PC-3 (cell line): ENCODE results near the gene APC. TPM values are rescaled to one million over a fixed set of nuclear protein-coding genes. Genes with fewer than 3 reads are reported as not detected.

ENCODE experiments used
- ATAC-seq: fragments of 200-7000 bp; cut with Tn5 transposase; 2 replicates; pipeline ENCODE4 v1.9.1; 2020; ENCODE audit warnings: mild to moderate bottlenecking, moderate library complexity
- BruUV-seq: library from RNA; stranded (reverse); fragments of 400-500 nt; replicated peaks from 2 replicates; lab custom pipeline; 2021; lab: Mats Ljungman, UMichigan
- CTCF ChIA-PET: fragments of 300-600 bp; sonication (Branson Sonifier 250); formaldehyde crosslinking; loops from one replicate; lab custom pipeline; 2022; ENCODE audit warnings: antibody characterized with exemption; lab: Charles Lee
- POLR2A ChIA-PET: fragments of 300-600 bp; sonication (Branson Sonifier 250); formaldehyde crosslinking; loops from one replicate; lab custom pipeline; 2022; ENCODE audit warnings: antibody characterized with exemption; ENCODE audit not compliant: unreplicated experiment; lab: Charles Lee
- DNase-seq: peaks from one replicate; pipeline ENCODE4 v3.0.0-alpha.2; 2015
- H2AFZ ChIP-seq: fragments of 300-600 bp; sonication (generic); 2 replicates; pipeline ENCODE4 v1.6.0; 2016; ENCODE audit warnings: antibody characterized with exemption, low read length
- H3F3A ChIP-seq: fragments of 300-600 bp; sonication (generic); one replicate; pipeline ENCODE4 v1.6.0; 2017; ENCODE audit warnings: antibody characterized with exemption, low read length, control low read depth, mild to moderate bottlenecking; ENCODE audit not compliant: unreplicated experiment
- H3K27ac ChIP-seq: fragments of 300-600 bp; sonication (generic); 2 replicates; pipeline ENCODE4 v1.5.1; 2016; ENCODE audit warnings: mild to moderate bottlenecking, low read length
- H3K27me3 ChIP-seq: fragments of 300-600 bp; sonication (generic); 2 replicates; pipeline ENCODE4 v1.6.1; 2016; ENCODE audit warnings: low read length, mixed read lengths
- H3K36me3 ChIP-seq: fragments of 300-600 bp; sonication (generic); 2 replicates; pipeline ENCODE4 v1.6.1; 2016; ENCODE audit warnings: low read depth, mixed run types, low read length, mixed read lengths
- H3K4me1 ChIP-seq: fragments of 300-600 bp; sonication (generic); 2 replicates; pipeline ENCODE4 v1.5.1; 2016; ENCODE audit warnings: low read length; ENCODE audit not compliant: insufficient read depth
- H3K4me2 ChIP-seq: fragments of 300-600 bp; sonication (generic); 2 replicates; pipeline ENCODE4 v1.6.0; 2016; ENCODE audit warnings: low read length
- H3K4me3 ChIP-seq: fragments of 300-600 bp; sonication (generic); 2 replicates; pipeline ENCODE4 v1.5.1; 2016; ENCODE audit warnings: mild to moderate bottlenecking, low read length, mixed read lengths
- H3K79me2 ChIP-seq: fragments of 300-600 bp; sonication (generic); 2 replicates; pipeline ENCODE4 v1.6.1; 2017; ENCODE audit warnings: low read length, mixed read lengths
- H3K9ac ChIP-seq: fragments of 300-600 bp; sonication (generic); 2 replicates; pipeline ENCODE4 v1.6.0; 2016; ENCODE audit warnings: mild to moderate bottlenecking, low read length
- H3K9me2 ChIP-seq: fragments of 300-600 bp; sonication (generic); replicated peaks from 2 replicates; pipeline ENCODE4 v1.6.1; 2016; ENCODE audit warnings: mixed run types, low read length, mixed read lengths
- H3K9me3 ChIP-seq: fragments of 300-600 bp; sonication (generic); 2 replicates; pipeline ENCODE4 v1.6.1; 2016; ENCODE audit warnings: low read length, mixed read lengths
- H4K20me1 ChIP-seq: fragments of 300-600 bp; sonication (generic); 2 replicates; pipeline ENCODE4 v1.6.1; 2016; ENCODE audit warnings: low read length, mixed read lengths
- EZH2 ChIP-seq: fragments of 300-600 bp; sonication (generic); IDR thresholded peaks from one replicate; pipeline ENCODE4 v1.6.1; 2017; ENCODE audit warnings: antibody characterized with exemption, mild to moderate bottlenecking, low read length; ENCODE audit not compliant: unreplicated experiment
- EZH2phosphoT487 ChIP-seq: fragments of 300-600 bp; sonication (generic); IDR thresholded peaks from 2 replicates; pipeline ENCODE4 v1.6.1; 2018; ENCODE audit warnings: mild to moderate bottlenecking, antibody characterized with exemption, low read length, borderline replicate concordance
- intact Hi-C: fragments of 100-400 bp; cut with micrococcal nuclease; formaldehyde crosslinking; loops from 2 replicates; pipeline ENCODE4 v1.9.0; 2023
- total RNA-seq: library from RNA; depleted of rRNA; stranded (reverse); fragments of >200 nt; gene quantifications from 2 replicates; pipeline ENCODE4 v1.2.3, GENCODE V29; 2014
- TF ChIP-seq, protein P1 (sequence below): fragments of 300-600 bp; sonication (generic); conservative IDR thresholded peaks from 2 replicates; pipeline ENCODE4 v1.5.1; 2017; ENCODE audit warnings: antibody characterized with exemption, low read depth, mild to moderate bottlenecking, low read length

The APC gene
- total RNA-seq, 1 experiment from 2014 or later = 31.7 TPM

GRCh38 chr5:112820246-112820645 is 82.6 kb downstream of the APC start:
- H3K36me3 ChIP-seq = no peaks in the 10 kb centered on the region
- H2AFZ ChIP-seq = no peak overlapping the region

DNA sequence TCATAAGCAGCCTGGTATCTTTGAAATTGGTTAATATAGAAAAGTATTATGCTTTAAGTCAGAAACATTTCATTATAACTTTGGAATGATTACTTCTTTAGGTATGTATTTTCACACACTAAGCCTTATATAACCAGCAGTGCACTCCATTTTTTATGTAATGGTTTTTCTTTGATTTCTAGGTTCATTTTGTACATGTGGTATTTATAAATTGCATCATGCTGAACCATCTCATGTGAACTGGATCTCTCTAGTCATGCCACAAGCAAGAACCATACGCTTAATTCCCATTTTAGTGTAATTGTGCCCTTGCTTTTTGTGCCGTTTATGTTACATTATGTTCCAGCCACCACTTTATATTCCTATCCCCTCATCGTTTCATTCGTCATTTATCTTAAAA is 84.8 kb downstream of the APC start:
- ATAC-seq (no peak), DNase-seq (no peak)
- intact Hi-C loops = no loop called here
- H3K9me2 ChIP-seq = no peaks in the 10 kb centered on the region
- H3K36me3 ChIP-seq = no peaks in the 10 kb centered on the region
- H3K4me2 ChIP-seq = no peak overlapping the region
- TF ChIP-seq EZH2phosphoT487 (no peak), EZH2 (no peak)
- TF ChIP-seq, protein P1, sequence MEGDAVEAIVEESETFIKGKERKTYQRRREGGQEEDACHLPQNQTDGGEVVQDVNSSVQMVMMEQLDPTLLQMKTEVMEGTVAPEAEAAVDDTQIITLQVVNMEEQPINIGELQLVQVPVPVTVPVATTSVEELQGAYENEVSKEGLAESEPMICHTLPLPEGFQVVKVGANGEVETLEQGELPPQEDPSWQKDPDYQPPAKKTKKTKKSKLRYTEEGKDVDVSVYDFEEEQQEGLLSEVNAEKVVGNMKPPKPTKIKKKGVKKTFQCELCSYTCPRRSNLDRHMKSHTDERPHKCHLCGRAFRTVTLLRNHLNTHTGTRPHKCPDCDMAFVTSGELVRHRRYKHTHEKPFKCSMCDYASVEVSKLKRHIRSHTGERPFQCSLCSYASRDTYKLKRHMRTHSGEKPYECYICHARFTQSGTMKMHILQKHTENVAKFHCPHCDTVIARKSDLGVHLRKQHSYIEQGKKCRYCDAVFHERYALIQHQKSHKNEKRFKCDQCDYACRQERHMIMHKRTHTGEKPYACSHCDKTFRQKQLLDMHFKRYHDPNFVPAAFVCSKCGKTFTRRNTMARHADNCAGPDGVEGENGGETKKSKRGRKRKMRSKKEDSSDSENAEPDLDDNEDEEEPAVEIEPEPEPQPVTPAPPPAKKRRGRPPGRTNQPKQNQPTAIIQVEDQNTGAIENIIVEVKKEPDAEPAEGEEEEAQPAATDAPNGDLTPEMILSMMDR = no peak
- no peaks in the 10 kb centered on the region for H4K20me1 ChIP-seq
- no peak overlapping the region for H3K4me3 ChIP-seq
- no peaks in the 10 kb centered on the region for H3K79me2 ChIP-seq
- no peaks in the 10 kb centered on the region for H3K27me3 ChIP-seq
- no TSS peak for BruUV-seq
- no peaks in the 10 kb centered on the region for H3F3A ChIP-seq
- H3K9ac ChIP-seq = no peak overlapping the region
- H3K4me1 ChIP-seq = peaks cover 9% of the 10 kb centered on the region
- ChIA-PET CTCF (no interaction called here), POLR2A (interaction anchor here (0.6 kb wide), 1 partner anchor 10 kb away, joined by 4 read pairs; no protein-coding TSS in a partner anchor)
- no peak overlapping the region for H2AFZ ChIP-seq
- H3K27ac ChIP-seq = no peak overlapping the region
- H3K9me3 ChIP-seq = no peaks in the 10 kb centered on the region

More at GRCh38 chr5:112820246-112820645, 82.6 kb downstream of the APC start:
- CTCF ChIA-PET = no interaction called here
- Histone ChIP-seq H3K79me2 (no peaks in the 10 kb centered on the region), H4K20me1 (no peaks in the 10 kb centered on the region), H3K27ac (no peak overlapping the region), H3K9ac (no peak overlapping the region), H3K9me2 (no peaks in the 10 kb centered on the region), H3K4me1 (peaks cover 9% of the 10 kb centered on the region), H3K9me3 (no peaks in the 10 kb centered on the region), H3K27me3 (no peaks in the 10 kb centered on the region), H3K4me3 (no peak overlapping the region), H3F3A (no peaks in the 10 kb centered on the region), H3K4me2 (no peak overlapping the region)
- ATAC-seq (no peak), DNase-seq (no peak)
- no peak for TF ChIP-seq EZH2phosphoT487
- TF ChIP-seq, protein P1 = no peak
- TF ChIP-seq EZH2 = no peak
- intact Hi-C loops = no loop called here
- no TSS peak for BruUV-seq
- POLR2A ChIA-PET = no interaction called here

- no peaks in the 10 kb centered on the region for H3K9me2 ChIP-seq
- no peak overlapping the region; the same call in 1 of the 2 replicates for H3K4me2 ChIP-seq
- no peak overlapping the region for H3K9ac ChIP-seq
- DNase-seq (no peak), ATAC-seq (no peak)
- TF ChIP-seq, protein P1 = no peak
- TF ChIP-seq EZH2 = no peak
- no peak for TF ChIP-seq EZH2phosphoT487
- H2AFZ ChIP-seq = no peak overlapping the region
- no TSS peak for BruUV-seq
- no peaks in the 10 kb centered on the region for H3K79me2 ChIP-seq
- H3K27ac ChIP-seq = no peak overlapping the region
- H3K27me3 ChIP-seq = no peaks in the 10 kb centered on the region
- CTCF ChIA-PET = no interaction called here
- POLR2A ChIA-PET = no interaction called here
- no peaks in the 10 kb centered on the region for H3K36me3 ChIP-seq
- no peaks in the 10 kb centered on the region for H3K9me3 ChIP-seq
- H4K20me1 ChIP-seq = no peaks in the 10 kb centered on the region
- peaks cover 9% of the 10 kb centered on the region for H3K4me1 ChIP-seq
- no peak overlapping the region for H3K4me3 ChIP-seq
- intact Hi-C loops = no loop called here
- no peaks in the 10 kb centered on the region for H3F3A ChIP-seq
These were observed 85.5 kb downstream of the APC start for GRCh38 chr5:112823181-112823580.
